HG02943 (cell line): Measurements from ENCODE around the gene IWS1.
"Not testable (repeated sequence)": the region's sequence is repeated elsewhere in the genome, so short reads cannot be mapped to it uniquely, and the experiment has no call there.

Experiments used
- ATAC-seq: cut with Tn5 transposase; IDR thresholded peaks from one replicate; pipeline ENCODE4 v1.9.1; 2021; ENCODE audit warnings: mild to moderate bottlenecking, low read depth, moderate library complexity; ENCODE audit not compliant: unreplicated experiment

Gene IWS1

GRCh38 chr2:127561371-127561770 lies 35.1 kb upstream of the IWS1 start:
- no peak for ATAC-seq

- ATAC-seq, result no peak
These were observed 34.6 kb upstream of the IWS1 start for GRCh38 chr2:127560931-127561280.

- ATAC-seq, result no peak
These were observed 34.1 kb upstream of the IWS1 start for GRCh38 chr2:127560201-127560930.

- ATAC-seq, result no peak
These were observed 33.2 kb upstream of the IWS1 start for GRCh38 chr2:127559454-127559853.

- no peak for ATAC-seq
These were observed 32.6 kb upstream of the IWS1 start for GRCh38 chr2:127558911-127559310.

GRCh38 chr2:127552846-127553245 lies 26.6 kb upstream of the IWS1 start:
- ATAC-seq, result no peak

- no peak for ATAC-seq
These were observed 26.0 kb upstream of the IWS1 start for GRCh38 chr2:127552336-127552735.

- ATAC-seq, result no peak
These were observed 25.1 kb upstream of the IWS1 start for GRCh38 chr2:127551221-127551930.

GRCh38 chr2:127546797-127547196 lies 20.5 kb upstream of the IWS1 start:
- ATAC-seq, result no peak

- ATAC-seq, result no peak
These were observed 19.5 kb upstream of the IWS1 start for GRCh38 chr2:127545796-127546195.

- ATAC-seq, result no peak
These were observed 18.9 kb upstream of the IWS1 start for GRCh38 chr2:127545189-127545588.

GRCh38 chr2:127543013-127543501 lies 16.8 kb upstream of the IWS1 start:
- not testable (repeated sequence) for ATAC-seq

GRCh38 chr2:127542231-127542630 lies 15.9 kb upstream of the IWS1 start:
- ATAC-seq, result no peak

- ATAC-seq, result no peak
These were observed 15.5 kb upstream of the IWS1 start for GRCh38 chr2:127541809-127542208.

GRCh38 chr2:127537644-127538043 lies 11.4 kb upstream of the IWS1 start:
- no peak for ATAC-seq

- no peak for ATAC-seq
These were observed 10.6 kb upstream of the IWS1 start for GRCh38 chr2:127536707-127537541.

- ATAC-seq, result no peak
These were observed 9.6 kb upstream of the IWS1 start for GRCh38 chr2:127535918-127536317.

- ATAC-seq, result no peak
These were observed 9.2 kb upstream of the IWS1 start, which contains the start of gene MYO7B for GRCh38 chr2:127535422-127535901. TSS of gene MYO7B (plus strand) at chr2:127535683. CDS start at chr2:127559723, 24,040 bp downstream.

- ATAC-seq, result no peak
These were observed 6.0 kb upstream of the IWS1 start for GRCh38 chr2:127532296-127532695.

- no peak for ATAC-seq
These were observed 4.9 kb upstream of the IWS1 start for GRCh38 chr2:127531221-127531648.
